ENCODE results near the gene GNAI2.

GNAI2 gene

DNA sequence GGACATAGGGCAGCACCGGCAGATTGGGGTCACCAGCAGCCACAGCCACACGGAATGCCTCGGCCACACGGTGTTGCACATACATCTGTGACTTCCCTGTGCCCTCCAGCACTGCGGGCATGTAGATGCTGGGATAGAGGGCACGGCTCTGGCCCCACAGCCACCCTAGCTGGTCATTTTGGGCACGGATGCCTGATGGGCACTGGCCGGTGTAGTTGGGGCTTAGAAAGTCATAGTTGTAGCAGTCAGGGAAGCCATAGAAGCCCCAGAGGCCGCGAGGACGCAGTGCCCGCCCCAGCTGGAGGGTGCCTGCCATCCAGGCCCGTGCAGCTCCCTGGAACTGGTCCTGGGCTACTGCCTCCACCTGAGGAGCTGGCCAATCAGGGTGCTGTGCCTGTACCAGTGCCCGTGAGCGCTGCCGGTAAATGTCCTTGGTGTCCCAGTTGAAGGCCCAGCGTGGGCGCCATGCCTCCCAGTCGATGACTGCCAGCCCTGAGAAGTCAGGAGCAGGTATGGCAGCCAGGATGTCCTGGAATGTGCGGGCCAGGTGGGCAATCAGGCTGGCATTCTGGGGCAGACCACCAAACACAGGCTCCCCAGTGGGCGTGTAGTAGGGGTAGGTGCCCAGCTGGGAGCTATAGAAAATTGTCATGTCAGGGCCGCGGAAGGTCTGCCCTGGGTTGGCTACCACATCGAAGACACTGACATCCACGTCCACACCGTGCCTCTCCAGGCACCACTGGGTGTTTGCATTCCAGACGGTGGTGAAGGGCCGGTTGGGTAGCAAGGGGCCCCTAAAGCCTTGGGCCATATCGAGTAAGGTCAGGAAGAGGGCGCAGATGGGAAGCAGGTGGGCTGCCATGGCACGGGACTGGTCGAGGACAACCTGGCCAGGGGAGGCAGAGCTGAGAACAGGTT is 66.3 kb downstream of the GNAI2 start:
- no peak for DNase-seq

DNA sequence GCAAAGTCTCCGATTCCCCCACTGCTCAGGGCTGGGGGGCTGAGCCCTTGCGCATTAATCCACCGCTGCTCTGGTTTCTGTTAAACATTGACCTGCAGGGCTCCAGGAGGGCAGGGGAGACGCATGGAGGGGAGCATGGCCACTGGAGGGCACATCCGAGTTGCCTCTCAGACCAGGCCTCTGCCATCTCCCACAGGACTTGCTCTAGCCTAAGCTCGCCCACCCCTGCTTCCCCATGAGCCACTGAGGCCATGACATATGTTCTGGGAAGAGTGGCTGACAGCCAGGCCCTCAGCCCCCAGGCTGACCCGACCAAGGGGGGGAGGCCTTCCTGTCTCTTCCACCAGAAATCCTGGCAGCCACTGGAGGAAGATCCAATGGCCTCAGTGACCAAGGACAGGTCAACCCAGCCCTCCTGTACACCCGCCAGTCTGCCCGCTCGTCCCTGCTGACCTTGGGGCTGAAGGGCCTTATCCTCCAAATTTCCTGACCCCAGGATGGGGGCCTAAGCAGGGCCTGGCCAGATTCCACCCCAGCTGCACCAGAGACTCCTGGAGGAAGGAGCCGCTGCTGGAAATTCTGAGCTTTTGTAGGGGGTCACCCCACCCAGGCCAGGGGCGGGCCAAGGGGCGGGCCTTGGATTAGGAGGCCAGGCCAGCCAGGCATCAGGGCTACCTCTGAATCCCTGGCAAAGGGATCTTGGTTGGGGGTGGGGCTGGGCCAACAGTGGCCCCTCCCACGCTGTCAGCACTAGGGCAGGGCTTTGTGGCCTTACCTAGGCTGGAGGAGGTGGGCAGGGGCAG is 67.2 kb downstream of the GNAI2 start, which contains the start of gene HYAL1:
TSS of gene HYAL1 (minus strand) at position 562 of the 803 bp plus-strand sequence. CDS start 618 bp downstream, outside the sequence.
- DNase-seq = no peak

DNA sequence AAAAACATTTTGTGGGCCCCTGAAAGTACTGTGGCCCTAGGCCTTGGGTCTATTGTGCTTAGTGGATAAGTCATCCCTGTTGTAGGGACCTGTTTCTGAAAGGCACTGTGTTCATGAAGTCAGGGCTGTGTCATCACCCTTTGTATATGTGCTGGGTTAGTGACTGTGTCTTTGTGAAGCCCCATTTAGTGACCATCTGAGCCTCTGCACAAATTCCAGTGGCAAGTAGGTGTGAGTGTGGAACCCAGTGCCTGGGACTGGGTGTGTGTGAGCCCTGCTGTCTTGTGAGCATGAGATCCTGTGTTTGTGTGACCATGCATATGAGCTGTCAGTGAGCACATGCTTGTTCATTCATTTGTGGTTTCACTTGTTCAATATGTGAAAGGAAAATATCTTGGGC is 68.6 kb downstream of the GNAI2 start:
- DNase-seq = no peak

Measured in cortex of kidney (tissue), 1 donor.